ENCODE data around the gene BMPER.

GRCh38 chr7:34036972-34037792, 131.8 kb downstream of the BMPER start:
- TF ChIP-seq CTCF (conservative IDR thresholded peaks at IDR 0.05 in 1 of 2, IDR thresholded peaks at IDR 0.05 in 1 of 2; ENCODE audit: low read depth in 1 of 2, low read length in 2 of 2) (no peak), EZH2 (IDR thresholded peaks at IDR 0.05; ENCODE audit: low read length, missing control alignments) (no peak)
